ENCODE results near the gene HYCC2.
"Not testable (repeated sequence)": the region's sequence is repeated elsewhere in the genome, so short reads cannot be mapped to it uniquely, and the experiment has no call there.

The HYCC2 gene

GRCh38 chr2:201073071-201073470 is 1.6 kb upstream of the HYCC2 start:
- Histone ChIP-seq H3K27me3 (ENCODE audit: control insufficient read depth in 5 of 5, insufficient read depth in 4 of 5, low read length in 5 of 5) (no peaks in the 10 kb centered on the region), H3K4me1 (ENCODE audit: control insufficient read depth in 5 of 5, insufficient read depth in 5 of 5, low read length in 5 of 5) (peaks cover 3 to 45% (median 38%) of the 10 kb centered on the region in 5 donors), H3K4me3 (ENCODE audit: low read depth in 1 of 5, low read length in 5 of 5) (no peak overlapping the region), H3K27ac (ENCODE audit: low read depth, low read length) (no peak overlapping the region), H3K36me3 (ENCODE audit: control insufficient read depth in 5 of 5, insufficient read depth in 5 of 5, low read length in 5 of 5) (peaks cover 0 to 2% (median 0%) of the 10 kb centered on the region in 5 donors), H3K9ac (ENCODE audit: low read length in 5 of 5) (no peak overlapping the region), H3K9me3 (ENCODE audit: control insufficient read depth in 5 of 5, low read length in 5 of 5) (no peaks in the 10 kb centered on the region)

- Histone ChIP-seq H3K27ac (ENCODE audit: low read depth, low read length) (peak overlapping the region; percentile 98), H3K4me1 (ENCODE audit: control insufficient read depth in 5 of 5, insufficient read depth in 5 of 5, low read length in 5 of 5) (peaks cover 3 to 50% (median 44%) of the 10 kb centered on the region in 5 donors), H3K9ac (ENCODE audit: low read length in 5 of 5) (peak overlapping the region; percentile 82 to 98 (median 98))
These were observed 695 bp upstream of the HYCC2 start for GRCh38 chr2:201072201-201072530.

GRCh38 chr2:201070948-201071478 is 458 bp downstream of the HYCC2 start:
- peak overlapping the region; percentile 89 to 98 (median 98) for H3K9ac ChIP-seq (ENCODE audit: low read length in 5 of 5)
- H3K4me3 ChIP-seq (ENCODE audit: low read depth in 1 of 5, low read length in 5 of 5): peak overlapping the region; percentile 93 to 99 (median 98)
- H3K27ac ChIP-seq (ENCODE audit: low read depth, low read length): peak overlapping the region; percentile 98
- H3K4me1 ChIP-seq (ENCODE audit: control insufficient read depth in 5 of 5, insufficient read depth in 5 of 5, low read length in 5 of 5): peaks cover 3 to 50% (median 47%) of the 10 kb centered on the region in 5 donors
- H3K27me3 ChIP-seq (ENCODE audit: control insufficient read depth in 5 of 5, insufficient read depth in 4 of 5, low read length in 5 of 5): no peaks in the 10 kb centered on the region
- peaks cover 0 to 2% (median 0%) of the 10 kb centered on the region in 5 donors for H3K36me3 ChIP-seq (ENCODE audit: control insufficient read depth in 5 of 5, insufficient read depth in 5 of 5, low read length in 5 of 5)
- no peaks in the 10 kb centered on the region for H3K9me3 ChIP-seq (ENCODE audit: control insufficient read depth in 5 of 5, low read length in 5 of 5)

More at GRCh38 chr2:201072201-201072530, 695 bp upstream of the HYCC2 start:
- Histone ChIP-seq H3K27me3 (ENCODE audit: control insufficient read depth in 5 of 5, insufficient read depth in 4 of 5, low read length in 5 of 5) (no peaks in the 10 kb centered on the region), H3K9me3 (ENCODE audit: control insufficient read depth in 5 of 5, low read length in 5 of 5) (no peaks in the 10 kb centered on the region), H3K36me3 (ENCODE audit: control insufficient read depth in 5 of 5, insufficient read depth in 5 of 5, low read length in 5 of 5) (peaks cover 0 to 2% (median 0%) of the 10 kb centered on the region in 5 donors), H3K4me3 (ENCODE audit: low read depth in 1 of 5, low read length in 5 of 5) (peak overlapping the region; percentile 93 to 99 (median 98))

GRCh38 chr2:201064797-201065329 is 6.6 kb downstream of the HYCC2 start:
- H3K27ac ChIP-seq (ENCODE audit: low read depth, low read length): no peak overlapping the region
- peaks cover 0 to 25% (median 22%) of the 10 kb centered on the region in 5 donors for H3K4me1 ChIP-seq (ENCODE audit: control insufficient read depth in 5 of 5, insufficient read depth in 5 of 5, low read length in 5 of 5)
- peaks cover 0 to 6% (median 4%) of the 10 kb centered on the region in 5 donors for H3K36me3 ChIP-seq (ENCODE audit: control insufficient read depth in 5 of 5, insufficient read depth in 5 of 5, low read length in 5 of 5)
- no peak overlapping the region for H3K4me3 ChIP-seq (ENCODE audit: low read depth in 1 of 5, low read length in 5 of 5)
- H3K9ac ChIP-seq (ENCODE audit: low read length in 5 of 5): no peak overlapping the region
- H3K27me3 ChIP-seq (ENCODE audit: control insufficient read depth in 5 of 5, insufficient read depth in 4 of 5, low read length in 5 of 5): no peaks in the 10 kb centered on the region
- no peaks in the 10 kb centered on the region for H3K9me3 ChIP-seq (ENCODE audit: control insufficient read depth in 5 of 5, low read length in 5 of 5)

GRCh38 chr2:201063516-201063915 is 8.0 kb downstream of the HYCC2 start:
- H3K9ac ChIP-seq (ENCODE audit: low read length in 5 of 5); H3K9me3 ChIP-seq (ENCODE audit: control insufficient read depth in 5 of 5, low read length in 5 of 5); H3K27ac ChIP-seq (ENCODE audit: low read depth, low read length); H3K4me3 ChIP-seq (ENCODE audit: low read depth in 1 of 5, low read length in 5 of 5); H3K27me3 ChIP-seq (ENCODE audit: control insufficient read depth in 5 of 5, insufficient read depth in 4 of 5, low read length in 5 of 5): not testable (repeated sequence)
- Histone ChIP-seq H3K4me1 (ENCODE audit: control insufficient read depth in 5 of 5, insufficient read depth in 5 of 5, low read length in 5 of 5) (peaks cover 0 to 18% (median 14%) of the 10 kb centered on the region in 5 donors), H3K36me3 (ENCODE audit: control insufficient read depth in 5 of 5, insufficient read depth in 5 of 5, low read length in 5 of 5) (peaks cover 0 to 10% (median 6%) of the 10 kb centered on the region in 5 donors)

GRCh38 chr2:201059961-201060755 is 11.3 kb downstream of the HYCC2 start:
- peaks cover 0 to 10% (median 4%) of the 10 kb centered on the region in 5 donors for H3K36me3 ChIP-seq (ENCODE audit: control insufficient read depth in 5 of 5, insufficient read depth in 5 of 5, low read length in 5 of 5)
- H3K4me1 ChIP-seq (ENCODE audit: control insufficient read depth in 5 of 5, insufficient read depth in 5 of 5, low read length in 5 of 5): peaks cover 1 to 23% (median 13%) of the 10 kb centered on the region in 5 donors
- no peak overlapping the region for H3K4me3 ChIP-seq (ENCODE audit: low read depth in 1 of 5, low read length in 5 of 5)
- no peak overlapping the region for H3K27ac ChIP-seq (ENCODE audit: low read depth, low read length)
- no peaks in the 10 kb centered on the region for H3K9me3 ChIP-seq (ENCODE audit: control insufficient read depth in 5 of 5, low read length in 5 of 5)
- no peak overlapping the region for H3K9ac ChIP-seq (ENCODE audit: low read length in 5 of 5)
- H3K27me3 ChIP-seq (ENCODE audit: control insufficient read depth in 5 of 5, insufficient read depth in 4 of 5, low read length in 5 of 5): no peaks in the 10 kb centered on the region

- peaks cover 0 to 10% (median 5%) of the 10 kb centered on the region in 5 donors for H3K36me3 ChIP-seq (ENCODE audit: control insufficient read depth in 5 of 5, insufficient read depth in 5 of 5, low read length in 5 of 5)
- H3K4me3 ChIP-seq (ENCODE audit: low read depth in 1 of 5, low read length in 5 of 5): no peak overlapping the region
- no peak overlapping the region for H3K27ac ChIP-seq (ENCODE audit: low read depth, low read length)
- peak overlapping the region in 1 of 5 donors; percentile 23 for H3K9ac ChIP-seq (ENCODE audit: low read length in 5 of 5)
- no peaks in the 10 kb centered on the region for H3K9me3 ChIP-seq (ENCODE audit: control insufficient read depth in 5 of 5, low read length in 5 of 5)
- H3K4me1 ChIP-seq (ENCODE audit: control insufficient read depth in 5 of 5, insufficient read depth in 5 of 5, low read length in 5 of 5): peaks cover 1 to 23% (median 13%) of the 10 kb centered on the region in 5 donors
- no peaks in the 10 kb centered on the region for H3K27me3 ChIP-seq (ENCODE audit: control insufficient read depth in 5 of 5, insufficient read depth in 4 of 5, low read length in 5 of 5)
These were observed 12.6 kb downstream of the HYCC2 start for GRCh38 chr2:201058914-201059313.

GRCh38 chr2:201057715-201058248 is 13.7 kb downstream of the HYCC2 start:
- H3K9me3 ChIP-seq (ENCODE audit: control insufficient read depth in 5 of 5, low read length in 5 of 5): no peaks in the 10 kb centered on the region
- no peaks in the 10 kb centered on the region for H3K27me3 ChIP-seq (ENCODE audit: control insufficient read depth in 5 of 5, insufficient read depth in 4 of 5, low read length in 5 of 5)
- H3K27ac ChIP-seq (ENCODE audit: low read depth, low read length): no peak overlapping the region
- peaks cover 0 to 12% (median 6%) of the 10 kb centered on the region in 5 donors for H3K36me3 ChIP-seq (ENCODE audit: control insufficient read depth in 5 of 5, insufficient read depth in 5 of 5, low read length in 5 of 5)
- no peak overlapping the region for H3K9ac ChIP-seq (ENCODE audit: low read length in 5 of 5)
- peaks cover 1 to 23% (median 13%) of the 10 kb centered on the region in 5 donors for H3K4me1 ChIP-seq (ENCODE audit: control insufficient read depth in 5 of 5, insufficient read depth in 5 of 5, low read length in 5 of 5)
- no peak overlapping the region for H3K4me3 ChIP-seq (ENCODE audit: low read depth in 1 of 5, low read length in 5 of 5)

- Histone ChIP-seq H3K9ac (ENCODE audit: low read length in 5 of 5) (no peak overlapping the region), H3K36me3 (ENCODE audit: control insufficient read depth in 5 of 5, insufficient read depth in 5 of 5, low read length in 5 of 5) (peaks cover 2 to 12% (median 6%) of the 10 kb centered on the region in 5 donors), H3K27me3 (ENCODE audit: control insufficient read depth in 5 of 5, insufficient read depth in 4 of 5, low read length in 5 of 5) (no peaks in the 10 kb centered on the region), H3K4me3 (ENCODE audit: low read depth in 1 of 5, low read length in 5 of 5) (no peak overlapping the region), H3K27ac (ENCODE audit: low read depth, low read length) (no peak overlapping the region), H3K4me1 (ENCODE audit: control insufficient read depth in 5 of 5, insufficient read depth in 5 of 5, low read length in 5 of 5) (peaks cover 1 to 23% (median 13%) of the 10 kb centered on the region in 5 donors), H3K9me3 (ENCODE audit: control insufficient read depth in 5 of 5, low read length in 5 of 5) (no peaks in the 10 kb centered on the region)
These were observed 14.4 kb downstream of the HYCC2 start for GRCh38 chr2:201057087-201057521.

GRCh38 chr2:201049455-201049854 is 22.0 kb downstream of the HYCC2 start:
- Histone ChIP-seq H3K9ac (ENCODE audit: low read length in 5 of 5) (no peak overlapping the region), H3K4me3 (ENCODE audit: low read depth in 1 of 5, low read length in 5 of 5) (no peak overlapping the region)

More at GRCh38 chr2:201049455-201049854, 22.0 kb downstream of the HYCC2 start:
- H3K9me3 ChIP-seq (ENCODE audit: control insufficient read depth in 5 of 5, low read length in 5 of 5): peaks cover 0 to 4% (median 0%) of the 10 kb centered on the region in 5 donors
- H3K27ac ChIP-seq (ENCODE audit: low read depth, low read length): no peak overlapping the region
- peaks cover 0 to 4% (median 0%) of the 10 kb centered on the region in 5 donors for H3K4me1 ChIP-seq (ENCODE audit: control insufficient read depth in 5 of 5, insufficient read depth in 5 of 5, low read length in 5 of 5)
- H3K27me3 ChIP-seq (ENCODE audit: control insufficient read depth in 5 of 5, insufficient read depth in 4 of 5, low read length in 5 of 5): no peaks in the 10 kb centered on the region
- H3K36me3 ChIP-seq (ENCODE audit: control insufficient read depth in 5 of 5, insufficient read depth in 5 of 5, low read length in 5 of 5): peaks cover 2 to 8% (median 6%) of the 10 kb centered on the region in 5 donors
